Measurements from ENCODE around the gene KRTAP9-3. TPM values are rescaled to one million over a fixed set of nuclear protein-coding genes. Genes with fewer than 3 reads are reported as not detected.

The KRTAP9-3 gene
- total and polyA plus RNA-seq, 11 donors = not detected

- Histone ChIP-seq H3K4me3 (no peak overlapping the region), H3K36me3 (no peaks in the 10 kb centered on the region), H3K27ac (no peak overlapping the region), H3K4me1 (no peaks in the 10 kb centered on the region), H3K27me3 (peaks cover 0 to 23% (median 0%) of the 10 kb centered on the region in 9 donors), H3K9me3 (peaks cover 0 to 5% (median 0%) of the 10 kb centered on the region in 12 donors)
- TF ChIP-seq POLR2A (IDR thresholded peaks at IDR 0.05) = no peak
- TF ChIP-seq CTCF (IDR thresholded peaks at IDR 0.05) = no peak
- DNase-seq = no peak
- 76 to 90% (median 84%) methylated on average over 3 of the region's 3 CpGs for WGBS, 4 donors
- intact Hi-C loops (cut with DNase I) = no loop called here
- no peak for ATAC-seq
These were observed 41.9 kb upstream of the KRTAP9-3 start for GRCh38 chr17:41190328-41190727.

- H3K36me3 ChIP-seq = no peaks in the 10 kb centered on the region
- H3K9me3 ChIP-seq = peaks cover 0 to 12% (median 0%) of the 10 kb centered on the region in 12 donors
- no peak overlapping the region for H3K27ac ChIP-seq
- DNase-seq = no peak
- 39 to 44% (median 42%) methylated on average over 1 of the region's 1 CpG for WGBS, 4 donors
- ATAC-seq = no peak
- H3K4me1 ChIP-seq = no peaks in the 10 kb centered on the region
- intact Hi-C loops (cut with DNase I) = no loop called here
- no peak for TF ChIP-seq CTCF (IDR thresholded peaks at IDR 0.05)
- TF ChIP-seq POLR2A (IDR thresholded peaks at IDR 0.05) = no peak
- peaks cover 0 to 9% (median 0%) of the 10 kb centered on the region in 9 donors for H3K27me3 ChIP-seq
- H3K4me3 ChIP-seq = no peak overlapping the region
These were observed 36.2 kb upstream of the KRTAP9-3 start for GRCh38 chr17:41196068-41196467.

- 67 to 75% (median 70%) methylated on average over 5 of the region's 5 CpGs for WGBS, 4 donors
- no peak for DNase-seq
- Histone ChIP-seq H3K4me1 (no peaks in the 10 kb centered on the region), H3K36me3 (no peaks in the 10 kb centered on the region), H3K27me3 (no peaks in the 10 kb centered on the region), H3K27ac (no peak overlapping the region), H3K4me3 (no peak overlapping the region), H3K9me3 (peaks cover 0 to 12% (median 0%) of the 10 kb centered on the region in 12 donors)
- intact Hi-C loops (cut with DNase I) = no loop called here
- TF ChIP-seq POLR2A (IDR thresholded peaks at IDR 0.05) (no peak), CTCF (IDR thresholded peaks at IDR 0.05) (no peak)
- no peak for ATAC-seq
These were observed 32.7 kb upstream of the KRTAP9-3 start for GRCh38 chr17:41199421-41200078.

GRCh38 chr17:41211845-41212466 is 20.3 kb upstream of the KRTAP9-3 start:
- no peak overlapping the region for H3K27ac ChIP-seq
- H3K4me3 ChIP-seq = no peak overlapping the region
- no peaks in the 10 kb centered on the region for H3K36me3 ChIP-seq
- peaks cover 0 to 2% (median 0%) of the 10 kb centered on the region in 12 donors for H3K9me3 ChIP-seq
- no peak for DNase-seq
- TF ChIP-seq POLR2A (IDR thresholded peaks at IDR 0.05) (no peak), CTCF (IDR thresholded peaks at IDR 0.05) (no peak)
- peaks cover 0 to 44% (median 7%) of the 10 kb centered on the region in 9 donors for H3K27me3 ChIP-seq
- ATAC-seq = no peak
- H3K4me1 ChIP-seq = no peaks in the 10 kb centered on the region
- intact Hi-C loops (cut with DNase I) = no loop called here
- WGBS, 4 donors = 25 to 58% (median 43%) methylated on average over 1 of the region's 1 CpG

Data from heart left ventricle (tissue), 16 donors.